Endodermal cell (in vitro differentiated cells): Measurements from ENCODE around the gene FHDC1. TPM values are rescaled to one million over a fixed set of nuclear protein-coding genes. Genes with fewer than 3 reads are reported as not detected.

Source experiments
- DNase-seq: peaks from one replicate; pipeline ENCODE4 v3.0.0-alpha.2; 2017
- H3K27ac ChIP-seq: 2 replicates; pipeline ENCODE4 v1.5.1; 2013; ENCODE audit warnings: mild to moderate bottlenecking, low read depth, low read length, moderate library complexity
- H3K27me3 ChIP-seq: 2 replicates; pipeline ENCODE4 v1.6.1; 2013; ENCODE audit warnings: mild to moderate bottlenecking, low read length, moderate library complexity; ENCODE audit not compliant: insufficient read depth, control insufficient read depth, poor library complexity, severe bottlenecking
- H3K36me3 ChIP-seq: 2 replicates; pipeline ENCODE4 v1.7.0; 2013; ENCODE audit warnings: mild to moderate bottlenecking, low read length, moderate library complexity; ENCODE audit not compliant: control insufficient read depth, insufficient read depth
- H3K4me1 ChIP-seq: one replicate; pipeline ENCODE4 v1.7.0; 2013; ENCODE audit warnings: low read length; ENCODE audit not compliant: control insufficient read depth, insufficient read depth
- H3K4me3 ChIP-seq: 2 replicates; pipeline ENCODE4 v1.5.1; 2013; ENCODE audit warnings: mild to moderate bottlenecking, low read length, moderate library complexity
- H3K9ac ChIP-seq: 2 replicates; pipeline ENCODE4 v1.6.1; 2013; ENCODE audit warnings: mild to moderate bottlenecking, low read length, moderate library complexity; ENCODE audit not compliant: poor library complexity, severe bottlenecking; ENCODE audit errors: extremely low read depth
- H3K9me3 ChIP-seq: 2 replicates; pipeline ENCODE4 v1.6.1; 2013; ENCODE audit warnings: mild to moderate bottlenecking, low read length, moderate library complexity; ENCODE audit not compliant: control insufficient read depth
- H3K27ac Mint-ChIP-seq: 2 replicates; pipeline ENCODE4 v1.8.0; 2020; ENCODE audit warnings: mixed read lengths
- H3K27me3 Mint-ChIP-seq: 2 replicates; pipeline ENCODE4 v1.8.0; 2021; ENCODE audit warnings: mild to moderate bottlenecking, mixed read lengths; ENCODE audit not compliant: insufficient read depth
- H3K36me3 Mint-ChIP-seq: 2 replicates; pipeline ENCODE4 v1.8.0; 2020; ENCODE audit warnings: low read depth, mixed read lengths
- H3K4me1 Mint-ChIP-seq: 2 replicates; pipeline ENCODE4 v1.8.0; 2020; ENCODE audit warnings: mixed read lengths
- H3K4me3 Mint-ChIP-seq: 2 replicates; pipeline ENCODE4 v1.8.0; 2020; ENCODE audit warnings: mild to moderate bottlenecking, moderate library complexity, mixed read lengths
- H3K9me3 Mint-ChIP-seq: 2 replicates; pipeline ENCODE4 v1.8.0; 2020; ENCODE audit warnings: mild to moderate bottlenecking, mixed read lengths
- CTCF ChIP-seq: fragments of 200-600 bp; sonication (generic); conservative IDR thresholded peaks from 2 replicates; pipeline ENCODE4 v1.5.0; 2021; ENCODE audit warnings: antibody characterized with exemption, mild to moderate bottlenecking
- WGBS, 2 experiments: methylation state at CpG; one replicate each; pipeline versions ENCODE4 v1.1.5 to v1.1.7; 2013; ENCODE audit warnings: missing lambda C conversion rate in 2 of 2, mixed read lengths in 1 of 2; ENCODE audit not compliant: insufficient coverage in 1 of 2, insufficient read length in 1 of 2; 5-methylcytosine and 5-hydroxymethylcytosine counted together
- total RNA-seq, 2 donors: library from RNA; stranded (reverse); fragmentation: NEBNext Ultra II Directional in 1 of 2; extraction: Animal tissue kit (Norgen Biotek cat#: 25700) in 1 of 2; gene quantifications; 2 replicates in 1 of 2; 3 replicates in 1 of 2; pipeline ENCODE4 v1.2.1, GENCODE V29; 2021

Gene FHDC1
- total RNA-seq, 2 donors from 2014 or later: 2.5 to 7.9 TPM

DNA sequence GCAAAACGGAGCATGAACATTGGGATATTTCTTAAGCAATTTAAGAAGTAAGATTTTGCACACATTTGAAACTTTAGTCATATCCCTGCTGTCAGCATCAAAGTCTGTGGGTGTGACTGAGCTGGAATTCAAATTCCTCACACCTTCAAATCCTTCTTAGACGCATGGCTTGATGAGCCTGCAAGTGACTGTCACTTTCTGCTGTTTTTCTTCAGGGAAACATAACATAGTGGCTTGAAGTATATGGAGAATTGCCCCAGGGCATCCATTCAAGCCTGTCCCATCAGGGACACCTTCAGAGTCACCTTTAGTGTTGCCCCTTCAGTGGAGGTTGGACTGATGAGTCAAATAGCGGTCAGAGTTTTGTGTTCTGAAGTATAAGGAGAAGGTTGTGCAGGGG lies 17.4 kb downstream of the FHDC1 start:
- H3K27ac ChIP-seq: no peak overlapping the region
- Mint-ChIP-seq H3K36me3 (peaks cover 16% of the 10 kb centered on the region), H3K4me3 (no peak overlapping the region), H3K9me3 (no peaks in the 10 kb centered on the region), H3K4me1 (peaks cover 65% of the 10 kb centered on the region), H3K27ac (no peak overlapping the region), H3K27me3 (peaks cover 3% of the 10 kb centered on the region)
- no peak overlapping the region for H3K9ac ChIP-seq
- H3K36me3 ChIP-seq: no peaks in the 10 kb centered on the region
- H3K27me3 ChIP-seq: no peaks in the 10 kb centered on the region
- DNase-seq: no peak
- WGBS, 2 experiments: 77% methylated on average over 3 of the region's 3 CpGs; no CpG with 5 or more reads in 1 of the 2 experiments
- no peak overlapping the region for H3K4me3 ChIP-seq
- no peaks in the 10 kb centered on the region for H3K9me3 ChIP-seq
- peaks cover 43% of the 10 kb centered on the region for H3K4me1 ChIP-seq
- TF ChIP-seq CTCF: no peak

GRCh38 chr4:152954741-152955140 lies 18.6 kb downstream of the FHDC1 start:
- H3K27me3 ChIP-seq: no peaks in the 10 kb centered on the region
- H3K4me1 ChIP-seq: peaks cover 49% of the 10 kb centered on the region
- Mint-ChIP-seq H3K27ac (no peak overlapping the region), H3K27me3 (peaks cover 3% of the 10 kb centered on the region), H3K36me3 (peaks cover 16% of the 10 kb centered on the region), H3K9me3 (no peaks in the 10 kb centered on the region), H3K4me1 (peaks cover 70% of the 10 kb centered on the region), H3K4me3 (no peak overlapping the region)
- WGBS, 2 experiments: 100% methylated on average over 1 of the region's 1 CpG; no CpG with 5 or more reads in 1 of the 2 experiments
- no peak overlapping the region for H3K4me3 ChIP-seq
- DNase-seq: no peak
- no peak overlapping the region for H3K27ac ChIP-seq
- TF ChIP-seq CTCF: no peak
- no peaks in the 10 kb centered on the region for H3K36me3 ChIP-seq
- no peaks in the 10 kb centered on the region for H3K9me3 ChIP-seq
- no peak overlapping the region for H3K9ac ChIP-seq

DNA sequence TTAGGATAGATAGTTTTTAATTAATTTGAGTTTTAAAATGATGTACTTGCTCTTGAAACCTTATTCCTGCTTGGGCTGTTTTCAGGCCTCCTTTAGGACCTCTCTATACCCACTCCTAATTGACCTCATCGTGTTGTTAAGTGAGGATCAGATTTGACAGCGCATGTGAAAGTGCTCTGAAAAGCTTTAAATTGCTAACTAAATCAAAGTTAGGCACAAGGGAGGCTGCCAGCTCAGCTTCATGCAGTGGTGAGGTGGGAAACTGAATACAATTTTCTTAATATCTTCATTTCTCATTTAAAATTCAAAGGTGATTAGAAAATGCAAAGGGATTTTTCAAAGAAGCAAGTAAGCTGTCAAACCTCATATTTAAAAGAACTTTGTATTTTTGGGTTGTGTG lies 20.0 kb downstream of the FHDC1 start:
- H3K4me3 Mint-ChIP-seq: peak overlapping the region; percentile 24
- H3K27ac Mint-ChIP-seq: no peak overlapping the region
- no peak overlapping the region for H3K27ac ChIP-seq
- peaks cover 3% of the 10 kb centered on the region for H3K27me3 Mint-ChIP-seq
- H3K9me3 ChIP-seq: no peaks in the 10 kb centered on the region
- no peaks in the 10 kb centered on the region for H3K27me3 ChIP-seq
- H3K36me3 ChIP-seq: no peaks in the 10 kb centered on the region
- peaks cover 38% of the 10 kb centered on the region for H3K4me1 ChIP-seq
- DNase-seq: no peak
- H3K4me1 Mint-ChIP-seq: peaks cover 61% of the 10 kb centered on the region
- 74% methylated on average over 2 of the region's 2 CpGs; no CpG with 5 or more reads in 1 of the 2 experiments for WGBS, 2 experiments
- peaks cover 16% of the 10 kb centered on the region for H3K36me3 Mint-ChIP-seq
- no peak for TF ChIP-seq CTCF
- H3K9ac ChIP-seq: no peak overlapping the region
- no peak overlapping the region for H3K4me3 ChIP-seq
- no peaks in the 10 kb centered on the region for H3K9me3 Mint-ChIP-seq
